GM12874 (cell line): ENCODE results near the gene STXBP3.

Experiments used
- TF ChIP-seq, protein P1 (sequence below): IDR thresholded peaks from 2 replicates; pipeline ENCODE4 v1.5.1; 2011; ENCODE audit warnings: low read depth, mild to moderate bottlenecking, control low read depth, low read length, moderate library complexity; ENCODE audit not compliant: insufficient read depth

STXBP3 gene

GRCh38 chr1:108785880-108786279 lies 39.4 kb downstream of the STXBP3 start:
- TF ChIP-seq, protein P1, sequence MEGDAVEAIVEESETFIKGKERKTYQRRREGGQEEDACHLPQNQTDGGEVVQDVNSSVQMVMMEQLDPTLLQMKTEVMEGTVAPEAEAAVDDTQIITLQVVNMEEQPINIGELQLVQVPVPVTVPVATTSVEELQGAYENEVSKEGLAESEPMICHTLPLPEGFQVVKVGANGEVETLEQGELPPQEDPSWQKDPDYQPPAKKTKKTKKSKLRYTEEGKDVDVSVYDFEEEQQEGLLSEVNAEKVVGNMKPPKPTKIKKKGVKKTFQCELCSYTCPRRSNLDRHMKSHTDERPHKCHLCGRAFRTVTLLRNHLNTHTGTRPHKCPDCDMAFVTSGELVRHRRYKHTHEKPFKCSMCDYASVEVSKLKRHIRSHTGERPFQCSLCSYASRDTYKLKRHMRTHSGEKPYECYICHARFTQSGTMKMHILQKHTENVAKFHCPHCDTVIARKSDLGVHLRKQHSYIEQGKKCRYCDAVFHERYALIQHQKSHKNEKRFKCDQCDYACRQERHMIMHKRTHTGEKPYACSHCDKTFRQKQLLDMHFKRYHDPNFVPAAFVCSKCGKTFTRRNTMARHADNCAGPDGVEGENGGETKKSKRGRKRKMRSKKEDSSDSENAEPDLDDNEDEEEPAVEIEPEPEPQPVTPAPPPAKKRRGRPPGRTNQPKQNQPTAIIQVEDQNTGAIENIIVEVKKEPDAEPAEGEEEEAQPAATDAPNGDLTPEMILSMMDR: no peak

DNA sequence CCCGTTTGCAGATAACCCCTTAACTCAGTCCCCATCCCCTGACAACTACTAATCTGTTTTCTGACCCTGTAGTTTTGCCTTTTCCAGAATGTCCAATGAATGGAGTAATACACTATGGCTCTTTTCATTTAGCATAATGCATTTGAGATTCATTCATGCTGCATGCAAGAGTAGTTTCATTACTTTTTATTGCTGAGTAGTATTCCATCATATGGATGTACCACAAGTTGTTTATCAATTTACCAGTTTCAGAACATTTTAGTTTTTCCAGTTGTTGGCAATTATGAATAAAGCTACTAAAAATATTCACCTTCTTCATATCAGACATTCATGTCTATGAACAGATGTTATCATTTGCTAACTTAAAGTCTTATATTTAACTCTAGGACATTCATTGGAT lies 45.3 kb downstream of the STXBP3 start:
- TF ChIP-seq, protein P1: no peak

GRCh38 chr1:108792420-108792819 lies 45.9 kb downstream of the STXBP3 start:
- TF ChIP-seq, protein P1: no peak

DNA sequence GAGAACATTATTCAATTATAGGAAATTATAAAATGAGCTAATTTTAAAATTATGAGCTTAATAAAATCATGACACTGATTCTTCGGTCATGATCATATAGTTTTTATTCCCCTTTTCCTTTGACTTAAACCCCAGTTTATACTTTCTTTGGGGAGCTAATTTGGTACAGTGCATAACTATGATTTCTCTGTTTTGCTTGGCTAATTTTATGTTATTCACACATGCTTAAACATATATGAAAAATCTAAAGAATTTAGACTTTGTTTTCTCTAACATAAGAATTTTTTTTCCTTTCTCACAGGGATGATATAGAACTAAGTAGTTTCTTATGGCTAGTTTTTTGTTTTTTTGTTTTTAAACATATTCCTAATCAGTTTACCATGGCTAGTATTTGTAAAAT lies 52.5 kb downstream of the STXBP3 start:
- TF ChIP-seq, protein P1: no peak

DNA sequence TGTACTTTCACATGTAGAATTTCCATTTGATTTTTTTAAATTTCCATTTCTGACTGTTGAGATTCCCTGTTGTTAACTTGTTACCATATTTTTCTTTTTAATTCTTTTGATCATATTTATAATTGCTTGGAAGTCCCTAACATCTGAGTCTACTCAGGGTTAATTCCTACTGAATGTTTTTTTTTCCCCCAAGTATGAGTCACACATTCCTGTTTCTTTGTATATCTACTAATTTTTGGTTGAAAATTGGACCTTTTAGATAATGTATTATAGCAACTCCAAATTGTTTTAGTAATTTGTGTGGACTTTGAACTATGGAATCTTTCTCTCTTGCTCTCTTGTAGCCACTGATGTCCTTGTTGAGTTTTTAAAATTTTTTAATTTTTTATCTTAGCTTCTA lies 54.6 kb downstream of the STXBP3 start:
- TF ChIP-seq, protein P1: no peak

- TF ChIP-seq, protein P1: no peak
Measured at GRCh38 chr1:108803548-108803947, 57.1 kb downstream of the STXBP3 start.

GRCh38 chr1:108808438-108808837 lies 62.0 kb downstream of the STXBP3 start:
- TF ChIP-seq, protein P1: no peak

DNA sequence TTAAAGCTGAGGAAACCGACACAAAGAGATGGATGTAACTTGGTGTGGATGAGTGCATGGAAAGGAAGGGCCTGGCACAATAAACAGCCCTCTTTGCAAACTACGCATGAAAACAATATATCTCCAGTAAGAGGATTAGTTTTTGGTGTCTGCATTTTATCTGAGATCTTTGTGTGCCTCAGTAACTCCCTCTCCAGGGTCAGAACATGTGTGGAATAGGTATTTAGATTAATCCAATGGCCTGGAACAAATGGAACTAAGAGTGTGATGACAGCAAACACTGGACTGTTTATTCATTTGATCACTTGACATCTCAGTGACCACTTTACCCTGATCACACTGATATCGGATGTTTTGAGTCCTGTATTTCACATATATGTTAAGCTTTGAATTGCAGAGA lies 65.1 kb downstream of the STXBP3 start:
- TF ChIP-seq, protein P1: no peak
